CD4-positive, alpha-beta T cell (primary cell): Measurements from ENCODE around the gene IQCE. TPM values are rescaled to one million over a fixed set of nuclear protein-coding genes. Genes with fewer than 3 reads are reported as not detected.

ENCODE experiments used
- ATAC-seq: fragments of 200-7000 bp; cut with Tn5 transposase; one replicate; pipeline ENCODE4 v1.10.0; 2022; ENCODE audit warnings: mild to moderate bottlenecking; ENCODE audit not compliant: poor library complexity
- CTCF ChIA-PET: fragments of 350-600 bp; sonication (Branson Sonifier 250); formaldehyde crosslinking; loops from one replicate; lab custom pipeline; 2021; ENCODE audit warnings: antibody characterized with exemption, inconsistent platforms; lab: Charles Lee
- POLR2A ChIA-PET: fragments of 350-600 bp; sonication (Branson Sonifier 250); formaldehyde crosslinking; loops from one replicate; lab custom pipeline; 2021; ENCODE audit warnings: antibody characterized with exemption, inconsistent platforms; lab: Charles Lee
- DNase-seq, 14 experiments: peaks; one replicate each; pipeline ENCODE4 v3.0.0-alpha.2; 2013 to 2020; ENCODE audit warnings: mixed read lengths in 2 of 14
- H3K27ac ChIP-seq, 2 donors: one replicate each; pipeline versions ENCODE4 v1.5.1 to v1.7.0; 2013; ENCODE audit warnings: low read length in 2 of 2, low read depth in 1 of 2, mild to moderate bottlenecking in 1 of 2
- H3K27me3 ChIP-seq, 2 experiments: 1 replicate in 1 of 2; 2 replicates in 1 of 2; pipeline versions ENCODE4 v1.6.1 to v1.7.0; 2013; ENCODE audit warnings: low read length in 2 of 2, control low read depth in 1 of 2, mild to moderate bottlenecking in 1 of 2, moderate library complexity in 1 of 2; ENCODE audit not compliant: insufficient read depth in 2 of 2, control insufficient read depth in 1 of 2
- H3K36me3 ChIP-seq: one replicate; pipeline ENCODE4 v1.6.1; 2013; ENCODE audit warnings: low read length, control low read depth; ENCODE audit not compliant: insufficient read depth
- H3K4me1 ChIP-seq: one replicate; pipeline ENCODE4 v1.6.1; 2013; ENCODE audit warnings: low read length, control low read depth; ENCODE audit not compliant: insufficient read depth
- H3K4me3 ChIP-seq: one replicate; pipeline ENCODE4 v1.5.1; 2013; ENCODE audit warnings: mild to moderate bottlenecking, low read length, moderate library complexity
- H3K9me3 ChIP-seq, 2 experiments: 1 replicate in 1 of 2; 2 replicates in 1 of 2; pipeline versions ENCODE4 v1.6.1 to v1.7.0; 2013; ENCODE audit warnings: low read length in 2 of 2, mild to moderate bottlenecking in 2 of 2, control low read depth in 1 of 2, moderate library complexity in 1 of 2; ENCODE audit not compliant: control insufficient read depth in 1 of 2, insufficient read depth in 1 of 2
- H3K27ac Mint-ChIP-seq: one replicate; pipeline ENCODE4 v1.8.0; 2020; ENCODE audit warnings: mixed read lengths
- H3K27me3 Mint-ChIP-seq: one replicate; pipeline ENCODE4 v1.8.0; 2021; ENCODE audit warnings: mixed read lengths
- H3K36me3 Mint-ChIP-seq: one replicate; pipeline ENCODE4 v1.8.0; 2021; ENCODE audit warnings: low read depth, mixed read lengths
- H3K4me1 Mint-ChIP-seq: one replicate; pipeline ENCODE4 v1.8.0; 2021; ENCODE audit warnings: low read depth, mixed read lengths
- H3K4me3 Mint-ChIP-seq: one replicate; pipeline ENCODE4 v1.8.0; 2020; ENCODE audit warnings: mild to moderate bottlenecking, mixed read lengths
- H3K9me3 Mint-ChIP-seq: one replicate; pipeline ENCODE4 v1.8.0; 2020; ENCODE audit warnings: mixed read lengths
- intact Hi-C, 2 experiments: fragments of 100-400 bp; cut with DNase I in 1 of 2; cut with micrococcal nuclease in 1 of 2; formaldehyde crosslinking; loops; one replicate each; pipeline versions ENCODE4 v1.15.1 to v1.9.0; 2023 to 2025; cut with DNase I, micrococcal nuclease
- total RNA-seq, 174 experiments: library from RNA in 2 of 174; stranded (reverse) in 2 of 174; gene quantifications; one replicate each; pipeline ENCODE4 v1.2.3 and lab custom pipeline; 2021 to 2026
- TF ChIP-seq, protein P1 (sequence below): fragments of 200-600 bp; IDR thresholded peaks from one replicate; pipeline ENCODE4 v1.8.0; 2022; ENCODE audit warnings: antibody characterized with exemption, mild to moderate bottlenecking

Gene IQCE
- total RNA-seq, 2 experiments from 2014 or later: 4.3 to 5.6 TPM

GRCh38 chr7:2510130-2510776 lies 48.5 kb upstream of the IQCE start:
- no peaks in the 10 kb centered on the region for H3K36me3 ChIP-seq
- no peaks in the 10 kb centered on the region for H3K27me3 ChIP-seq
- intact Hi-C loops: no loop called here

DNA sequence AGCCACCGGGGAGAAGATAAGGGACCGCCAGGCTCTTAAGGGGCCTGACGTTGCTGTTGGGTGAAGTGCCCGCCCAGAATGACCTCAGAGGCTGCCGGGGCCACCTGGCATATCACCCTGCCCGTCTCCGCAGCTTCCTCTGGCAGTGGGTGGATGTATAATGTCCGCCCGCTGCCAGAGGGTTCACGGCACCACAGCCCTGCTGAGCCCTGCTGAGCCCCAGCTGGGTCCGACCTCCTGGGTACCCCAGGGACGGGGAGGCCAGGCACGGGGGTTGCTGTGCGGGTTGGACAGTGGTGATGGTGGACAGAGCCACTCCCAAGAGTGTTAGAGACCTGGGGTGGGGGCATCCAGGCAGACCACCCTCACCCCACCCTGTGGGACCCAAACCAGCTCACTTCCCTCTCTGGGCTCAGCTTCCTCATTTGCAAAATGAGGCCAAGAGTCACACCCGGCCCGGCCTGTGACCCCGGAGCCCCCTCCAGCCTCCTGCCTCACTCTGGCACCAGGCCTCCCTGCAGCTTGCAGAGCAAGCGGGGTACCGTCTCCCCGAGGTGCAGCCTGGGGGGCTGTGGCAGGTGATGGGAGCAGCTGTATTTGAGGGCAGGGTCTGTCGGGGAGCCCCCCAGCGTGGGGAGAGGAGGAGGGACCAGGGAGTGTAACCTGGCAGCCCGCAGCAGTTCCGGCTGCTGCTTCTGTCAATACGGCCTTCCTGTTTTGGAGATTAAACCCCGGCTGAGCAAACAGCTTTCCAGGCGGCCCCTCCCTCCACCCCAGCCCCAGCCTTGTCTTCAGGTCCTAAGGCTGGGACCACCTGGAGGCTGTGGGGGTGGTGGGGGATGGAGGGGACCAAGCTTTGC lies 47.6 kb upstream of the IQCE start:
- Histone ChIP-seq H3K27me3 (no peaks in the 10 kb centered on the region), H3K36me3 (no peaks in the 10 kb centered on the region), H3K9me3 (no peaks in the 10 kb centered on the region), H3K27ac (peak overlapping the region; percentile 85 to 97), H3K4me1 (peaks cover 77% of the 10 kb centered on the region), H3K4me3 (peak overlapping the region; percentile 56)
- H3K4me3 Mint-ChIP-seq: peak overlapping the region; percentile 86
- H3K27me3 Mint-ChIP-seq: no peaks in the 10 kb centered on the region
- intact Hi-C loops: no loop called here
- TF ChIP-seq, protein P1, sequence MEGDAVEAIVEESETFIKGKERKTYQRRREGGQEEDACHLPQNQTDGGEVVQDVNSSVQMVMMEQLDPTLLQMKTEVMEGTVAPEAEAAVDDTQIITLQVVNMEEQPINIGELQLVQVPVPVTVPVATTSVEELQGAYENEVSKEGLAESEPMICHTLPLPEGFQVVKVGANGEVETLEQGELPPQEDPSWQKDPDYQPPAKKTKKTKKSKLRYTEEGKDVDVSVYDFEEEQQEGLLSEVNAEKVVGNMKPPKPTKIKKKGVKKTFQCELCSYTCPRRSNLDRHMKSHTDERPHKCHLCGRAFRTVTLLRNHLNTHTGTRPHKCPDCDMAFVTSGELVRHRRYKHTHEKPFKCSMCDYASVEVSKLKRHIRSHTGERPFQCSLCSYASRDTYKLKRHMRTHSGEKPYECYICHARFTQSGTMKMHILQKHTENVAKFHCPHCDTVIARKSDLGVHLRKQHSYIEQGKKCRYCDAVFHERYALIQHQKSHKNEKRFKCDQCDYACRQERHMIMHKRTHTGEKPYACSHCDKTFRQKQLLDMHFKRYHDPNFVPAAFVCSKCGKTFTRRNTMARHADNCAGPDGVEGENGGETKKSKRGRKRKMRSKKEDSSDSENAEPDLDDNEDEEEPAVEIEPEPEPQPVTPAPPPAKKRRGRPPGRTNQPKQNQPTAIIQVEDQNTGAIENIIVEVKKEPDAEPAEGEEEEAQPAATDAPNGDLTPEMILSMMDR: no peak
- ATAC-seq: peak; percentile 35
- no peaks in the 10 kb centered on the region for H3K36me3 Mint-ChIP-seq
- CTCF ChIA-PET: interaction anchor here (1.0 kb wide), 1 partner anchor 42 kb away, joined by 3 read pairs; no protein-coding TSS in a partner anchor
- H3K27ac Mint-ChIP-seq: peak overlapping the region; percentile 98
- peaks cover 67% of the 10 kb centered on the region for H3K4me1 Mint-ChIP-seq
- H3K9me3 Mint-ChIP-seq: no peaks in the 10 kb centered on the region
- POLR2A ChIA-PET: interaction anchor here (0.6 to 6.3 kb wide), 10 partner anchors 12 to 328 kb away, joined by 3 to 218 read pairs (median 4); partner anchors contain the start of genes EIF3B and LFNG
- peak in 13 of 14 experiments; percentile 40 to 86 (median 71) for DNase-seq

More at GRCh38 chr7:2510130-2510776, 48.5 kb upstream of the IQCE start:
- Mint-ChIP-seq H3K27ac (peak overlapping the region; percentile 98), H3K4me3 (peak overlapping the region; percentile 86), H3K9me3 (no peaks in the 10 kb centered on the region), H3K36me3 (no peaks in the 10 kb centered on the region), H3K27me3 (no peaks in the 10 kb centered on the region), H3K4me1 (peaks cover 68% of the 10 kb centered on the region)
- TF ChIP-seq, protein P1: no peak
- peaks cover 75% of the 10 kb centered on the region for H3K4me1 ChIP-seq
- ATAC-seq: no peak
- ChIA-PET CTCF (interaction anchor here (1.0 kb wide), 1 partner anchor 42 kb away, joined by 3 read pairs; no protein-coding TSS in a partner anchor), POLR2A (interaction anchor here (0.6 to 6.3 kb wide), 7 partner anchors 11 to 327 kb away, joined by 3 to 218 read pairs (median 5); partner anchors contain the start of gene LFNG)
- H3K27ac ChIP-seq: peak overlapping the region; percentile 85 to 97
- DNase-seq: peak in 1 of 14 experiments; percentile 24
- H3K9me3 ChIP-seq: no peaks in the 10 kb centered on the region
- H3K4me3 ChIP-seq: peak overlapping the region; percentile 56

GRCh38 chr7:2511769-2512168 lies 47.0 kb upstream of the IQCE start:
- H3K4me1 ChIP-seq: peaks cover 80% of the 10 kb centered on the region
- no peaks in the 10 kb centered on the region for H3K9me3 Mint-ChIP-seq
- CTCF ChIA-PET: no interaction called here
- TF ChIP-seq, protein P1: no peak
- H3K27me3 Mint-ChIP-seq: no peaks in the 10 kb centered on the region
- DNase-seq: no peak
- peak overlapping the region; percentile 85 to 97 for H3K27ac ChIP-seq
- peak overlapping the region; percentile 56 for H3K4me3 ChIP-seq
- ATAC-seq: no peak
- peaks cover 62% of the 10 kb centered on the region for H3K4me1 Mint-ChIP-seq
- no peaks in the 10 kb centered on the region for H3K36me3 ChIP-seq
- H3K4me3 Mint-ChIP-seq: peak overlapping the region; percentile 86
- no peaks in the 10 kb centered on the region for H3K36me3 Mint-ChIP-seq
- H3K27me3 ChIP-seq: no peaks in the 10 kb centered on the region
- POLR2A ChIA-PET: interaction anchor here (0.6 to 6.3 kb wide), 7 partner anchors 13 to 198 kb away, joined by 3 to 218 read pairs (median 3); partner anchors contain the start of genes EIF3B and LFNG
- no peaks in the 10 kb centered on the region for H3K9me3 ChIP-seq
- peak overlapping the region; percentile 98 for H3K27ac Mint-ChIP-seq
- intact Hi-C loops: no loop called here
